Measurements from ENCODE around the gene PDGFC.

PDGFC gene, protein sequence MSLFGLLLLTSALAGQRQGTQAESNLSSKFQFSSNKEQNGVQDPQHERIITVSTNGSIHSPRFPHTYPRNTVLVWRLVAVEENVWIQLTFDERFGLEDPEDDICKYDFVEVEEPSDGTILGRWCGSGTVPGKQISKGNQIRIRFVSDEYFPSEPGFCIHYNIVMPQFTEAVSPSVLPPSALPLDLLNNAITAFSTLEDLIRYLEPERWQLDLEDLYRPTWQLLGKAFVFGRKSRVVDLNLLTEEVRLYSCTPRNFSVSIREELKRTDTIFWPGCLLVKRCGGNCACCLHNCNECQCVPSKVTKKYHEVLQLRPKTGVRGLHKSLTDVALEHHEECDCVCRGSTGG

DNA sequence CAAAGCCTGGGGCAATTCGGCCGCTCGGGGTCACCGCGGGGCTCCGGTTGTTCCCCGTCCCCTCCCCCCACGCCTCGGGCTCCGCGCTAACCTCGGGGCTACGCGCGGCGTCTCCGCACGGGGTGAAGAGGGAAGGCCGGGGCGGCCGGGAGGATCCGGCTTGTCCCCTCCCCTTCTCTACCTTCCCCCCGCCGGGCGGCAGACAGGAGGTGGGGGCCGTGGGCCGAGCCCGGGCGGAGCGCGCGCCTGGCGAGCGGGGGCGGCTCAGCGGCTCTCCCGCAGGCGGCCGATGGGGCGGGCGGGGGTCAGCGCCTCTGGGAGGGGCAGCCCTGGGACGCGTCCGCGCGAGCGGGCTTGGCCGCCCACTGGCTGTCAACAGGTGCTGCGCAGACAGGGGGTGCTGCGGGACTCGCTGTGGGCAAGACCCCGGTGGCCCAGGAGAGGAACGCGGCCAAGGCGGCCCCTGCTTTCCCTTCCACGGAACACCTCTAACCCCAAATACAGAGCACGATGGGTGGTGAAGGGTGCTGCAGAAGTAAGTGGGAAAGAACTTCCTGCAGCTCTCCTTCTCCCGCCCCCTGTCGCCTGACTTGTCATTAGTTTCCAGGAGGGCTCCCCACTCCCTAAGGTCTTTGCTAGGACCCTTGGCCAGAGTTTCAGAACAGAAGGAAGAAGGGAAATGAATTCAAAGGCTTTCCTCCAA lies at the start of gene PDGFC:
TSS of gene PDGFC (minus strand) at position 124 of the 703 bp plus-strand sequence. CDS start 896 bp downstream, outside the sequence.
- DNase-seq = peak; percentile 23

DNA sequence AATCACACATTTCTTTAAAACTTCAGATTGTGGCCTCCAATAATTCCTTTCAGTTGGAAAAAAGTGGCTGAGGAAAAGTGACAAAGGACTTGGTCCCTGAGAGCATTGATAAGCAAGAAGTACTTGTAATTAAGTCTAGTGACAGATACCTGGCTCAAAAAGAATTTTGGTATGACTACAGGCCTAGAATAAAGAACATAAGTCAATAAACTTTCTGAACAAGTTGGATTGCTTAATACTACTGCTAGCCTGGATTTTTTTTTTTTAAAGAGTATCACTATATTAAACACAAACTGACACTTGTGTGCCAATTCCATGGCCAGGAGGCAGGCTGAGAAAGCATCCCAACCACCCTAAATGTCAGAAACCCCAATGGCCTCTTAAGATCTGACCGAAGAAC lies 49.3 kb upstream of the PDGFC start:
- no peak for DNase-seq

DNA sequence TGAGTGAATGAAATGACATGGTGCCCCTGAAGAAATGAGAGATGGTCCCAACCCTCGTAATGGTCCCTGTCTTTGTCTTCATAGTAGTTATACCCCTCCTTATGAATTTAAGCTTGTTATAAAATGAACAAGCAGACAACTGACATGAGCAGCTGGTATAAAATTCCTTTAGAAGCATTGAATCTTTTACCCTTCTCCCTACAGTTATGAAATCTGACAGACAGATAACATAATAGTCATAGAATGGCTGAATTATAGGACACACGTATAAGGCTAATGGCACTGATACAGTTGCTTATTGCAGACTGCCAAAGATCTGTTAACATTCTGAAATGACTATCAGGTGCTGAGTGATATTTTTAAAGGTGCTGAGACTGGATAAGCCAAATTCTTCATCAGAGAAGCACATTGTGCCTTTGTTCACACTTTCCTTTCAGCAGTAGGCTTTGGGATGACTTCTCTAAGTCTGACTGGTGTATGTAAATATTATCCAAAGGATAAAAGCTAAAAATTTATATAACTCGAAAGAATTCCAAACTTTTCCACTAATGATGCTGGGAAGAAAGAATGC lies 47.4 kb upstream of the PDGFC start:
- DNase-seq = no peak

DNA sequence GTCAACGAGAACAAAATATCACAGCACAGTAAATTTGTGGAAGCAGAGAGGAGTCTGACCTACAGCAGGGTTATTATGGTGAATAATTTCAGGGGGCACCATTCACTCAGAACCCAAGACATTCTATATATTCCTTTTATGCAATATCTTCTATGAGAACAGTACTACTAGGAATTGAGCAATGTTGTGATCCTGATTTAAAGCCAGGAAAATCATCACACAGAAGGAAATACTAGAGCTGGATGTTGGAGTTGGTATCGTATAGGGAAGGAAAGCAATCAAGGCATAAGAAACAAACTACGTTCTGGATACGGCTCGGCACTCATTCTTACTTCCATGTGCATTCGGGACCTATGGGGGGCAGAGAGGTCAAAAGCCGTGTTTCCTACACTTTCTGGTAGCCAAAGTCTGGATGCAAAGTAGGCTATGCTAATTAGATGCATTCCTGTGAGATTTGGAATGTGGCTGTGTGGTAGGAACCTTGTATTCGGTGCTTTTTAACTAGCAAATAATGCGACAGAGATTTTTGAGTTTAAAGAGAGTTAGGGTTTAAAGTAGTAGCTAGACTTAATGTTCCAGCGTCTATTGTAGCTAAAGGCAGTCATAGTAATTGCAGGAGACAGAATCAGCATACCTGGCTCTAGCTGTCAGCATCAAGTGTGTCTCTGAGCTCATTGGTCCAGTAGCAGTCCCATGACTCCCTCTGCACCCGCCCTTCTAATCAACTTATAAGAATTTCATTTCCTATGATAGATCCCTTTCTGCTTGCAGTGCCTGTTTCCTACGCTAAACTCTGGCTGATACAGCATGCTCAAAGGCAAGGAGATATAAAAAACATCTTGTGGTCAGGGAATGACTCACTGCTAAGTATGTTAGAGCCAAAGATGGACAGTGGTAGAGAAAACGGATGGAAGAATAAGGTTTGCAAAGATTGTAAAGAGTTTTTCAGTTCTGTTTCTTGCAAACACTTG lies 43.3 kb upstream of the PDGFC start:
- no peak for DNase-seq

DNA sequence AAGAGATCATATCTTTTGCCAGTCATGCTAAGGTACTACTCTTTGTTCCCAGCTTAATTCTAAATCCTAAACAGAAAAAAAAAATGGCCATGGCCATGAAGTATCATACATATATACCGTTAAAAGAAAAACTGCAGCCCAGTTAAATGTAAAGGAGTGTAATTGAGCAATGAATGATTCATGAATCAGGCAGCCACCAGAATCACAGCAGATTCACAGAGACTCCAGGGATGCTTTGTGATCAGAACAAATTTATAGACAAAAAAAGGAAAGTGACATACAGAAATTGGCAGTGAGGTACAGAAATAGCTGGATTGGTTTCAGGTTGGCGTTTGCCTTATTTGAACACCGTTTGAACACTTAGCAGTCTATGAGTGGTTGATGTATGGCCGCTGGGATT lies 42.1 kb upstream of the PDGFC start:
- no peak for DNase-seq

DNA sequence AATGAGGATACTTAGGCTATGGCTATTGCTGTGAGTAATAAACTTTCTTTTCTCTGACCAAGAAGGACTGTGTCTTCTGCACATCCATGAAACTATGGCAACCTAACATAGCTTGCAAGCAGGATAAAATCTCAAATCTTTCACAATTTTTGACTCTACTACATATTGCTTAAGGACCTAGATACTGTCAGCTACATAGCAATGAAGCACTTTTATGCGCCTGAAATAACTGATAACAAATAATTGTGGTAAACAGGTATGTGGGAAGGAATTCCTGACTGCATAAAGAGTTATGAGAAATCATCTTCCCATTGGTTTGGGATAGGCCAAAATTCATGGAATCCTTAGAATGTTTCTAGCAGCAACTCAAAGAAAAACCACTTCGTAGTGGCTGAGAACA lies 41.2 kb upstream of the PDGFC start:
- DNase-seq = no peak

DNA sequence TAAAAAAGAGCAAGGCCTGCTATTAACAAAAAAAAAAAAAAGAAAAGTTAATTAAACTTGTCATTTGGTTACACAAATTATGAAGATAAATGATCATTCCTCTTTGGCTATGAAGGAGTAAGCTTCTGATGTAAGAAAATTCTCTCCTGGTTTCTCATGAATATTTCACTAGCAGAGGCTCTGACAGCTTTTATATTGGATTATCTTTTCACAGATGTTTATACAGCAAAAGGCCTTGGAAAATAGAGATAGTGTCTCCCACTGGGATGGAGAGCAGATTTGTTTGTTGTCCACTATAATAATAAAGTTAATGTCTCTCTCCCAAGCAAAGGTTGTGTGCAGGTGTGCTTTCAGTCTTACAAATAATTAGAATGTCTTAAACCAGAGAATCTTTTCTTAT lies 40.7 kb upstream of the PDGFC start:
- DNase-seq = no peak

DNA sequence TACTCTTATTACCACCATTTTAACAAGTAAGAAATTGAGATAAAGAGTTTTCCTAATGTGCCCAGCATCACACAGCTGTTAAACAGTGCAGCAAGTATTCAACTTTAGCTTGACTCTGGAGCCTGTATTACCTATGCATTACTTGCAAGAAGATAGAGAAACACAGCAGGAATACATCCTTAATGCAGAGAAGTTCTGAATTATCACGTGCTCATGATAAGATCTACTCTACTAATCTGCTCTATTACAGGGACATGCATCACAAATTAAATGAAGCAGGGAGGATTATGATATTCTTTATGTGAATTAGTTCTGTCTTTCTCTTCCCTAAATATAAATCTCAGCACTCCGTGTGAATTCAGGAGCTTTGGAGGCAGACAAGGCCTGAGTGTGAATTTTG lies 39.0 kb upstream of the PDGFC start:
- DNase-seq = no peak

DNA sequence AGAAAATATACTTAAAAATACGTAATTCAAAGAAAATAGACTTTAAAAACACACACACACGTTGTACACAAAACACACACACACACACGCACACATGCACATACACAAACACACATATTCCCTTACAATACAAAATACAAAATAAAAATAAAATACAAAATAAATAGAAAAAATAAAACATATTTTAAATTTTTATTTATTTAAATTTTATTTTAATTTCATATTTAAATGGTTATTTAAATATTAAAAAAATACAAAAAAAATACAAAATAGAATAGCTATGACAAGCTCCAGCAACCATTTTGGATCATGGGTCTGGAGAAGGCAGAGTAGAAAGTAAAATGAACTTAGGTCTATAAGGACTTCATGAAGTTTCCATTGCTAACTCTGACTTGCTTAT lies 34.2 kb upstream of the PDGFC start:
- DNase-seq = no peak

DNA sequence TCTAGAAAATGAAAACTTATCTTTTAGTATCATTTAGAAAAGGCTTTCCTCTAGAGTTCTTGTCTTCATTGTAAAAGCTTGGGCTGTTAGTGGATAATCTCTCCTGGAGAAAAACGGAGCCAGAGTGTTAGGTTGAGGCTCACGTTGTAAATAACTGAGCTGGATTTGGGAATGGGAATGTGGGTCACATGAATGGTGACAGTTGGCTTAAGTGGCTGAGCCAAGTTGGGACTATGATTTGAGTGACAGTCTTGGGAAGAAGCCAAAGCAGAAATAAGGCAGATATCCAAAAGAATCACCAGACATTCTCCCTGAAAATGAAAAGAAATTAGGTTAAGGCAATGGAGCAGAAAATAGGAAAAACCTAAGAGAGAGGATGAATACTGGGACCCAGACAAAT lies 33.6 kb upstream of the PDGFC start:
- peak; percentile 36 for DNase-seq

DNA sequence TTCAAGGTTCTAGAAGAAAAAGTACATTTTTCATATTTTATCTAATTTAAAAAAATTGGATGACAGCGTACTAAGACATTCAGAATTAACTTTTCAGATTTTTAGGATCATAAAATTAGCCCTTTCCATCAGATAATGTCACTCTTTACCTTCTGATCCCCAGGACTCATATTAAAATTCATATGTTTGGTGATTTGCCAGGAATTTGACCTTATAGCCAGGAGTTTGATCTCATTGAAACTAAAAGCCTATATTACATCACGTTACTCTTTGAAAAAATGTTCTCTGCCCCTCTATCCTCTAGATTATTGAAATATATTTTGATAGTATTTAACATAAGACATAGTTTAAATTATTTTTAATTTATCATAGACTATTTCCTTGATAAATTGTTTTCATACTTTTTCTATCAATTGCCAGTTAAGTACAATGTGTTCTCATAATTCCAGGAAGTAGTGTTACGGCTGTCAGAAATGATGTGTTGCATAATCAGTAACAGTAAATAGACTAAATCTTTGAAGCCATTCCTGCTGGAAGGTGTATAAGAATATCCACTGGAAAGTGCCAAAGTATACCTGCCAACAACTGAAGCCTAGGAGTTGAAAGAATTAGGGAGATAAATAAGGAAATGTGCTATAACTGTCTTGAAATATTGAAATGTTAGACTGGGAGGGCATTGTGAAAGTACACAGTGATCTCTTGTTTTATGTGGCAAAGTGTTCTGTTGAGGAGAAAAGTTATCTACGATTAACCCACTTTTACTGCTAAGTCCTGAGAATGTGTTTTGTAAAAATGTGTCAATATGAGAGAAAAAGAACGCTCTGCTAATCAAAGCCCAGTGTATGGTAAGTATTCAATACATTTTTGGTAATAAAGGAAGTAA lies 32.9 kb upstream of the PDGFC start:
- no peak for DNase-seq

DNA sequence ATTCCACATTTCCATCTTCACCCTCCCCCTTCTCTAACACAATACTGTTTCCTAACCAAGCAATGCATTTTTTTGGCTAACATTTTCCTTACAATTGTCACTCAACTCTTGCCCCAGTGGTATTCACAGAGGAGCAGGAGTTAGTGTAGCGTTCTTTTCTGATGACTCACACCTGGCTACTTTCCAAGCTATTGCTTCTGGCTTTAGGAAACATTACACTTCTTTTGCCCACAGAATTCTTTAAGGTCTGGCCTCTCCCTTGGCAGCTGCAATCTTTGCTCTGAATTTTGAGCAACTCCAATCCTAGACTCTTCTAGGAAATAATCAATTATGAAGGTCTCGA lies 27.5 kb upstream of the PDGFC start:
- peak; percentile 75 for DNase-seq

DNA sequence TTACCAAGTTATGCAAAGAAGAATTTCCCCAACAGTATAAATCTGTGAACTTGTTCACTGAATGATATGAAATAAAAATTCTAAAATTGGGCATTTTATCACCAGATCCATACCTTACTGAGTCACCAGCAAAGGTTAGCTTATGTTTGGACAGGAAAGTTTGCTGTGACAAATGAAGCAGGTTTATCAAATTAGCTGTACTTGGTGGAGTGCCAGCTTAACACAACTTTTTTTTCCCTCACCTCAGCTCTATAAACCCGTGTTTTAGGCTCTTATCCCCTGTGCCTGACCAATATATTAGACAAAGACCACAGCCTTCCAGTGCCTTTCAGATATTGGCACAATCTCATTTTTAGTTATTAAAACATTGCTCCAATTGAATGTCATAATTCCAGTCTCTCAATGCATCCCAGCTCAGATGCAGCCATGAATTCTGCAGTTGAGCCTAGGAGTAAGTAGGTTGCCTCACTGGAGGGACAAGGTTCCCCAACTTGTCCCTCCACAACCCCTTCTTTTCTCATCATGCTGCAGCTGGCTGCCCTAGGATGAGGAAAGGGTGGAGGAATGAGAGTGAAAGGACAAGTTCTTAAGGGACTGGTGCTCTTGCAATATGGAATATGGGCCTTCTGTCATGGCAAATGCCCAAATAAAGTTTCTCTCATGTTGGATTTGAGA lies 27.0 kb upstream of the PDGFC start:
- no peak for DNase-seq

DNA sequence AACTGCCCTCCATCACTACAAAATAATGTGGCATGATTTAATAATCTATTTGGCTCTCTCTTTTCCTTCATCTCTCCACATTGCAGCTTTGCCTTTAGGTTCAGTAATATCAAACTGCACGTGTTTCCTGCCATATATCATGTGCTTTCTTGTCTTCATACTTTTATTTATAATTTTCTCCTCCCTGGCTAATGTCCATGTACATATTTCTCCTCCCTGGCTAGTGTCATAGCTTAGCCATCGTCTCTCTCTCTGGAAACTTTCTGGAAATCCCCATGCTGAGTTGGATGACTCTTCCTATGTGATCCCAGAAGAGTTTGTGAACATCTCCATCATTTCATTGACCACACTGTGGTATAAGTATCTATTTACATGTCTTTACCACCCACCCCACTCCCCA lies 21.3 kb upstream of the PDGFC start:
- DNase-seq = no peak

DNA sequence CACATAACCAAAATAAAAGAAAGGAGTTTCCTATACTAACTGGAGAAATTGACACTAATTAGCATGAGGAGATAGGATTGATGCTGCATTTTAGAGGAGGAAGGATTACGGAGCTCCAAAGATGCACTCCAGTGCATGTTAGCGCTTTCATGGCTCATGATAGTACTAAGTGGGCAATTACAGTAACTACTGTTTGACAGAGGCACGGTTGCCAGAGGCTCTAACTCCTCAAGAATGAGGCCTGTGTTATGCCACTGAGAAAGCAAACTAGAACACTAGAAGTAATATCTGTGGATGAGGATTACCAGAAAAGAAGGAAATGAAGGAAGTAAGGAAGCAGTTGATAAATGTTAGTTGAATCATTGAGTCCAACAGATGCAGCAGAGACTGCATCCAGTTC lies 19.6 kb upstream of the PDGFC start:
- DNase-seq = no peak

DNA sequence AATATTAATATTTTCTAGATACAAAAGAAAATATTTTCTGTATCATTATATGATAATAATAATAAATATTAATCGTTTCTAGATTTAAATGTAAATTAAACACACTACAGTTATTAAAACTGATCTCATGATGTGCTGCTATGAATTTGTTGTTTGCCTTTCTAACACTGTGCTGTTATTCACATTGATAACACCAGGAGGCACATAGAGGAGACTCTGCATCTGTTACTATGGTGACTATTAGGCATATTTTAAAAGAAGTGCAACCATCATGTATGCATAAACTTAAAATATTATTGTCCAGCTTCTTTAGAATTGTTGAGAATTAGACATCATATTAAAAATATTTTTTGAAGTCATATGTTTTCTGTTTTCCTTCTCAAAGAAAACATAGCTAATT lies 11.8 kb upstream of the PDGFC start:
- DNase-seq = no peak

DNA sequence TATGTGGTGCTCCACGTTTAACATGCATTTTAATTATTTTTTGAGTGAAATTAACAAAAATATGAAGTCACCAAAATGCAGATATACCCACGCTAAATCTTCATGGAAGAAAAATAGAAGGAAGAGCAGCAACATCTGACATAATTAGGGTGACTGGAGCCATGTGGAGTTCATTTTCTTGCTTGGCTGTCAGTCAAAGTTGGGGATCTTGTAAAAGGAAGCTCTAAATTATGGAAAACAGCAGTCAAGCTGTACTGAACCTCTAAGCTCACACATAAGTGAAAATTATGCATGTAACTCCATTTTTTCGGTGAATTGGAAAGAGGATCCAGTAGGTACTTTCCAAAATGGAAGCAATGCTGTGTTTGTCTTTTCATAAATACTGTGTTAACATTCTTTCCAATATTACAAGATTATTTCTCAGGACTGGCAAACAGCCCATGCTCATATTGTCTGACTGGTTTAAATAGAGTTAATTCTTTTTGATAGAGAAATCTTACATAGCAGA lies 9.7 kb upstream of the PDGFC start:
- peak; percentile 12 for DNase-seq

DNA sequence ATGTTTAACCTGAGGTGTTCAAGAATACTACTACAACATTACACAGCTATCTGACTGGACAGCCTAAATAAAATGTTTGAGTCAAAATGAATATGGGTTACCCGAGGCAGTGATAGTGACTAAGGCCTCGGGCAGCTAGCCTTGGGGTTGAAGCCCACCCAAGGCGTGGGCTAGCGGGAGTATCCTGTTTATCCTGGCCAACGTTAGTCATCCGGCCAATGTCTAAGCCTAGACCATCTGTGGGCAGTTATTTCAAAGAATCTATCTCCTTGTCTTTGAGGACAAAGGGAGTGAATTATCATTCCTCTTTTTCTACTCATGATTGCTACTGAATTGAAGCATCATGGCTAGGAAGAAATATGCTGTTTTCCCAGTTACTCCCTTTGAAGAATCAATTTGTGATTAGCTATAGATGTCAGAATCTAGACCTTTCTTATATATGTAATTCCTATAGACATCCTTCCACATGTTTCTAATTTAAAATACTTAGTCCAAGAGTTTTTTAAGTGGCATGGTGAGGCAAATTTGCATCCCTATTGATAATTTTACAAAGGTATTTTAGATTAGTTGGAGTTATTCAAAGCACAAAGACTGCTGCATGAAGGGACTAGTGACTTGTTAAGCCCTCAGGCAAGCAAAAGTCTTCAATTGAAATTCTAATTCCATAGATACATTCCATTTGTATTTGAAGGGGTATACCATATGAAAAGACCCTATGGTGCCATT lies 6.0 kb upstream of the PDGFC start:
- no peak for DNase-seq

DNA sequence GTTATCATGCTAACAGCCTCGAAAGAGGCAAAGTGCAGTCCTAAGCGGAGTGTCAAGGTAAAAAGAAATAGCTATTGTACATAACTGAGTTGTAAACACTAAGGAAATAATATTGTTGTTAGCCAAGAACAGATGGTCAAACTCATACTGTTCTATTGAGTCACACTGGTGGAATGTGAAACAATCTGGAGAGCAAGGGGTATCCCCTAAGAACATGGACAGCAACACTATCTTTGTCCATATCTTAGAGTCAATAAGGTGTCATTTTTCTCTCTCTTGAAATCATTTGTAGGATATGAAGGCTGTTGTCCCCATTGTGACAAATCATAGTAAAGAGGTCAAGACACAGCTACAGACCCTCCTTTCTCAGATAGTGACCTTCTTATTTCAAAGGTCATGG lies 4.5 kb upstream of the PDGFC start:
- DNase-seq = no peak

DNA sequence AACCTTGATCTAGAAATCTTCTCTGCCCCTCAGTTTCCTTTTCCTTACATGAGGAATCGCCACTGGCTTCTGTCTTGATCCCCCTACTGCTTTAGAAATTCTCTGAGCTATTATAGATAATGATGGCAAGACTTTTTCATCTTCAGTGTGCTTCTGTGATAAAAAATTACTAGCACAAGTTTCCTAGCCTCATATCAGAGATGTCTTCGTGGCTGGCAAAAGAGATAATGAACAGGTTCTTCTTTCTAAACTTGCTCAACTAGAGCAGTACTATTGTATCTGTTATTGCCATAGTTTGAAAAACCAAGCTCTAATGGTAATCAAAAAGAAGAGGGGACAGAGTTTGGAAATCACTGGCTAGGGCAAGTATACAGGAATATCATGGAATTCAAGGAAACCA lies 4.1 kb upstream of the PDGFC start:
- no peak for DNase-seq

DNA sequence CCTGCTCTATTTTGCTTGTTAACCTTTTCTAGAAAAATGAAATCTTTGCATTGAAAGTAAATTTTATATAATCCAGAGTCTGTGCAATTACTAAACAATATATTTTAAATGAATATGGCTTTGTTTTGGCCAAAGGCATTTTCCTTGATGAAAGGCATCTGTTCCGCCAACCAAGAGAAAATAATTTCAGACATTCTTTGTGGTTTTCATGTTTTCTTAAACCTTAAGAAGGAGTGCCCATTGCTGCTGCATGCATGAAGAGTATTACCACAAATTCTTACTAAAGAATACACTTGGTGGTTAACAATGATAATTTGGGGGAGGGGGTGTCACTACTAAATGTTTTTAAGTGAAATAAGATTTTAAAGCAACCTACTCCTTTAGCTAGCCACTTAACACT lies 2.7 kb upstream of the PDGFC start:
- no peak for DNase-seq
